Activated naive CD4-positive, alpha-beta T cell treated with anti-CD3 and anti-CD28 coated beads, Interleukin-2, amount 10 ng/mL, durations not matched to agents 7 days and 5 days (primary cell): ENCODE measurements around the gene PLCB4.

Source experiments
- CTCF ChIA-PET: fragments of 350-600 bp; sonication (Branson Sonifier 250); formaldehyde crosslinking; loops from one replicate; lab custom pipeline; 2021; ENCODE audit warnings: antibody characterized with exemption; lab: Charles Lee
- DNase-seq: peaks from one replicate; pipeline ENCODE4 v3.0.0-alpha.2; 2020
- H3K27ac Mint-ChIP-seq: one replicate; pipeline ENCODE4 v1.8.0; 2021; ENCODE audit warnings: mild to moderate bottlenecking, moderate library complexity, mixed read lengths
- H3K27me3 Mint-ChIP-seq: one replicate; pipeline ENCODE4 v1.8.0; 2021; ENCODE audit warnings: mild to moderate bottlenecking, mixed read lengths
- H3K36me3 Mint-ChIP-seq: one replicate; pipeline ENCODE4 v1.8.0; 2021; ENCODE audit warnings: mixed read lengths
- H3K4me1 Mint-ChIP-seq: one replicate; pipeline ENCODE4 v1.8.0; 2021; ENCODE audit warnings: mixed read lengths
- H3K4me3 Mint-ChIP-seq: one replicate; pipeline ENCODE4 v1.8.0; 2021; ENCODE audit warnings: mild to moderate bottlenecking, moderate library complexity, mixed read lengths
- H3K9me3 Mint-ChIP-seq: one replicate; pipeline ENCODE4 v1.8.0; 2021; ENCODE audit warnings: mixed read lengths

PLCB4 gene

GRCh38 chr20:9300534-9300933 lies 231.6 kb downstream of the PLCB4 start:
- Mint-ChIP-seq H3K27ac (no peak overlapping the region), H3K36me3 (no peaks in the 10 kb centered on the region), H3K4me1 (no peaks in the 10 kb centered on the region)

GRCh38 chr20:9301129-9302090 lies 232.5 kb downstream of the PLCB4 start:
- Mint-ChIP-seq H3K27me3 (no peaks in the 10 kb centered on the region), H3K9me3 (no peaks in the 10 kb centered on the region), H3K4me1 (no peaks in the 10 kb centered on the region), H3K4me3 (no peak overlapping the region), H3K36me3 (no peaks in the 10 kb centered on the region), H3K27ac (no peak overlapping the region)
- DNase-seq, result no peak
- CTCF ChIA-PET, result no interaction called here

More at GRCh38 chr20:9300534-9300933, 231.6 kb downstream of the PLCB4 start:
- CTCF ChIA-PET, result no interaction called here
- Mint-ChIP-seq H3K4me3 (no peak overlapping the region), H3K27me3 (no peaks in the 10 kb centered on the region), H3K9me3 (no peaks in the 10 kb centered on the region)
- DNase-seq, result no peak

DNA sequence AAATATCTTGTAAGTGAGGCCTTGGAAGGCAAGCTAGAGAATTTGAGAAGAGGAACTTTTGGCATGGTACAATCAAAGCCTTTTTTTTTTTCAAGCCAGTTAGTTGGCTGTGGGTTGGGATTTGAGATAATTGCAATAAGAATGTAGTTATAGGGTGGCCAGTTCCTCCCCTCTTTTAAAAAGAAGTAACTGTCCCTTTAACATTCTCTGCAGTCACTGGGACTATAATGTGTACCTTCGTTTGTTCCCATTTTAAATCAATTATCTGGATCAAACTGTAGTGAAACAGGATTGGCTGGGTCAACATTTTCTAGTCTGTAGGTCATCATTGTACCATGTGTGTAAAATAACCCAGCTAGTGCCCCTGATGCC lies 233.2 kb downstream of the PLCB4 start:
- no peak for DNase-seq
- peaks cover 2% of the 10 kb centered on the region for H3K9me3 Mint-ChIP-seq
- H3K27ac Mint-ChIP-seq, result no peak overlapping the region
- H3K4me1 Mint-ChIP-seq, result no peaks in the 10 kb centered on the region
- no peaks in the 10 kb centered on the region for H3K27me3 Mint-ChIP-seq
- no peak overlapping the region for H3K4me3 Mint-ChIP-seq
- no peaks in the 10 kb centered on the region for H3K36me3 Mint-ChIP-seq
- CTCF ChIA-PET, result interaction anchor here (0.8 kb wide), 1 partner anchor 393 kb away, joined by 3 read pairs; no protein-coding TSS in a partner anchor

GRCh38 chr20:9306521-9306920 lies 237.6 kb downstream of the PLCB4 start:
- H3K4me1 Mint-ChIP-seq, result no peaks in the 10 kb centered on the region
- H3K4me3 Mint-ChIP-seq, result no peak overlapping the region
- no peaks in the 10 kb centered on the region for H3K36me3 Mint-ChIP-seq
- CTCF ChIA-PET, result no interaction called here
- no peaks in the 10 kb centered on the region for H3K27me3 Mint-ChIP-seq
- peaks cover 2% of the 10 kb centered on the region for H3K9me3 Mint-ChIP-seq
- DNase-seq, result no peak
- H3K27ac Mint-ChIP-seq, result no peak overlapping the region

DNA sequence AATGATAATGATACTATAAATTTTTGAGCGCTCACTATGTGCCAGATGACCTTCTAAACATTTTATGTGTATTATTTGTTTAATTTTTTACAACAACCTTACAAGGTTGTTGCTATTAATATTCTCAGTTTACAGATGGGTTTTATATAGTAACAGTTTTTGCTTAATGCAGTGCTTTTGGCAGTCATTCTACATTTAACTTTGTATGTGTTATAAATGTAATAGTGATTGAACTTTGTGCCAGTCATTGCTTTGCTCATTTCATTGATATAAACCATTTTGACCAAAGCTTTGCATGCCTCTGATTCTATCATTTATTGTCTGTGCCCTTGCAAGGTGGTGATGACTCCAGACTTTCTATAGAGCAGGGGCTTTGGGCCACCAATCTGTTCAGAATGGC lies 239.2 kb downstream of the PLCB4 start:
- Mint-ChIP-seq H3K4me1 (no peaks in the 10 kb centered on the region), H3K27ac (no peak overlapping the region), H3K9me3 (peaks cover 2% of the 10 kb centered on the region), H3K27me3 (no peaks in the 10 kb centered on the region), H3K36me3 (no peaks in the 10 kb centered on the region), H3K4me3 (no peak overlapping the region)
- no peak for DNase-seq
- CTCF ChIA-PET, result no interaction called here

- DNase-seq, result no peak
- Mint-ChIP-seq H3K36me3 (no peaks in the 10 kb centered on the region), H3K27ac (no peak overlapping the region), H3K27me3 (no peaks in the 10 kb centered on the region), H3K4me1 (no peaks in the 10 kb centered on the region), H3K4me3 (no peak overlapping the region), H3K9me3 (peaks cover 5% of the 10 kb centered on the region)
- CTCF ChIA-PET, result no interaction called here
Measured at GRCh38 chr20:9311132-9311531, 242.2 kb downstream of the PLCB4 start.

- H3K27me3 Mint-ChIP-seq, result no peaks in the 10 kb centered on the region
- CTCF ChIA-PET, result no interaction called here
- no peaks in the 10 kb centered on the region for H3K36me3 Mint-ChIP-seq
- no peaks in the 10 kb centered on the region for H3K4me1 Mint-ChIP-seq
- no peak overlapping the region for H3K4me3 Mint-ChIP-seq
- H3K27ac Mint-ChIP-seq, result peak overlapping the region; percentile 13
- peaks cover 4% of the 10 kb centered on the region for H3K9me3 Mint-ChIP-seq
- DNase-seq, result no peak
Measured at GRCh38 chr20:9319687-9320384, 250.9 kb downstream of the PLCB4 start.

DNA sequence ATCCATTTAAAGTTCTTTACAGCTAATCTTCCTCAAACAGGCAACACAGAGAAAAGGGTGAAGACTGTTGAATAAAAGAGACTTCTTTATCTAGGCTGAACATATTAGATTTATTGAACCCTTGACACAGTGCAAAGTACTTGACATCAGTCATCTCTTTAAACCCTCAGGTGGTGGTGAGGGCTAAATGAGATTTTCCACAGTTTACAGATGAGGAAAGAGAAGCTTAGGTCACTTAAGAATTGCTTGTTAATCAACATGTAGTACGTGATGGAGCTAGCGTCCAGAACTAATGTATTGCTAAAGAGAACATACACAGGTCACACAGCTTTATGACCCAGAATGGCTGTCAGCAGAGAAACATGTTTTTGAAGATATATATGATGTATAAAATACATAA lies 252.1 kb downstream of the PLCB4 start:
- CTCF ChIA-PET, result no interaction called here
- no peaks in the 10 kb centered on the region for H3K36me3 Mint-ChIP-seq
- no peak for DNase-seq
- H3K9me3 Mint-ChIP-seq, result peaks cover 2% of the 10 kb centered on the region
- H3K27me3 Mint-ChIP-seq, result no peaks in the 10 kb centered on the region
- no peak overlapping the region for H3K27ac Mint-ChIP-seq
- no peak overlapping the region for H3K4me3 Mint-ChIP-seq
- no peaks in the 10 kb centered on the region for H3K4me1 Mint-ChIP-seq

DNA sequence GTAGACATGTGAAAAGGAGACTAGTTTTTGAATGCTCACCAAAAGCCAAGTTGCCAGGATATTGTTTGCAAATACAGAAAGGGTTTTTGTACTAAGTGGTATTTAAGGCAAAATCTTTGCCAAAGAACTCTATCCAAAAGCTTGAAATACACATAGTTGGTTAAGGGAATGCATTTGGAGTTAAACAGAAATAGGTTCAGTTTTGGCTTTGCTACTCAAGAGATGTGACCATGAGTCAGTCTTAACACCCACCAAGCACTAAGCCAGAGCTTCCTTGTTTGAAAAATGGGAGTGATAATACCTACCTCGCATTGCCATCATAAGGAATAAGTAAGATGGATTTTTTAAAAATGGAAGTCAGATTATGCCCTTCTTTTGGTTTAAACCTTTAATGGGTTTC lies 253.8 kb downstream of the PLCB4 start:
- CTCF ChIA-PET, result no interaction called here
- Mint-ChIP-seq H3K4me1 (no peaks in the 10 kb centered on the region), H3K36me3 (no peaks in the 10 kb centered on the region), H3K27me3 (no peaks in the 10 kb centered on the region), H3K27ac (no peak overlapping the region), H3K9me3 (peaks cover 2% of the 10 kb centered on the region), H3K4me3 (no peak overlapping the region)
- DNase-seq, result no peak

DNA sequence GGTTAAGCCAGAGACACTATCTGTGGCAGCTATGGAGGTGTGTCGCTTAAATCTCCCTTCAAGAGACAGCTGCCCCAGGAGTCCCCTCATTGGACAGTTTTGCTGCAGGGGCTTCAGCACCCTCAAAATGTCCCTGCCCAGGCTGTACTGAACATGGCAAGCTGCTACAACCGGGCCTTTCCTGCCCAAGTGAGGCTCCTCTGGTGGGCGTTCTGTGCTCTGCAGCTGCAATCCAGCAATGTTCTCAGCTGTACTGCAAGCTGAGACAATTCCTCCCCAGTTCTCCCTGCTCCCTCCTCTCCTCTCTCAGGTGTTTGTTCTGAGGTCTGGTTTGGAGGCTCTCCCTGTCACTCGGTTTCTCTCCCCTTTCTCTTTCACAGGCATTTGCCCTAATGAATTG lies 254.7 kb downstream of the PLCB4 start:
- no peak overlapping the region for H3K4me3 Mint-ChIP-seq
- H3K4me1 Mint-ChIP-seq, result no peaks in the 10 kb centered on the region
- no peak for DNase-seq
- peaks cover 2% of the 10 kb centered on the region for H3K9me3 Mint-ChIP-seq
- H3K36me3 Mint-ChIP-seq, result no peaks in the 10 kb centered on the region
- CTCF ChIA-PET, result no interaction called here
- H3K27me3 Mint-ChIP-seq, result no peaks in the 10 kb centered on the region
- H3K27ac Mint-ChIP-seq, result no peak overlapping the region

DNA sequence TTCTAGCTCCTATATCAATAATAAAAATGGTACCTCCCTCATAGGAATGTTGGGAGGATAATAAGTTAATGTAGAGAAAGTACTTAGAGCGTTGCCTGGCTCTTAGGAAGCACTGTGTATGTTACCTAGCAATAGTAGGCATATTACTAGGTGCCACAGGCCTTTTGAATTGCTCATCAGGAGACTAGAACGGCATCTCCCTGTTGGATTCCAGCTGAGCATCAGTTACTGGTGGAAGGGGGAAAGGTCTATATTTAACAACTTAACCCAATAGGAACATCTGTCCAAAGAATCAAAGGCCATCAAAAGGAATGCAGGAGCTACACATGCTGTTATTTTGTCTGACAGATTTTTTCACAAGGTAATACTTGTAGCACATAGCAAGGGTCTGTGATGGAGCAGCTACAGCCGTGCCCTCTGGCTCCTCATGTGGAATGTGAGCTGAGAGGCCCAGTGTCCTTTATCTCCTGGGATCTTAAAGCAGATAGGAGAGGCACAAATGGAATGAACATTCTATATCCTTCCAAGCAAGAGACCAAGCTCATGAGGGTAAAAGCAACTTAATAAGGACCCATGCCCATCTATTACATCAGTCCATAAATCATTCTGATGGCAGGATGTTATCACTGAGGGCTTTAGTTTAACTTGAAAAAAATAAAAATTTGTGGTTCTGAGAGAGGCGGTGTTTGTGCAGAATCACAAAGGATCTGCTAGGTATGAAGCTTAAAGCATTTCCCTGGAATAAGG lies 260.6 kb downstream of the PLCB4 start:
- H3K27ac Mint-ChIP-seq, result no peak overlapping the region
- no peaks in the 10 kb centered on the region for H3K9me3 Mint-ChIP-seq
- no peak for DNase-seq
- no peak overlapping the region for H3K4me3 Mint-ChIP-seq
- H3K4me1 Mint-ChIP-seq, result no peaks in the 10 kb centered on the region
- no peaks in the 10 kb centered on the region for H3K36me3 Mint-ChIP-seq
- H3K27me3 Mint-ChIP-seq, result no peaks in the 10 kb centered on the region
- CTCF ChIA-PET, result no interaction called here

- DNase-seq, result no peak
- H3K27me3 Mint-ChIP-seq, result no peaks in the 10 kb centered on the region
- no peaks in the 10 kb centered on the region for H3K9me3 Mint-ChIP-seq
- CTCF ChIA-PET, result no interaction called here
- H3K4me3 Mint-ChIP-seq, result no peak overlapping the region
- no peak overlapping the region for H3K27ac Mint-ChIP-seq
- H3K36me3 Mint-ChIP-seq, result no peaks in the 10 kb centered on the region
- no peaks in the 10 kb centered on the region for H3K4me1 Mint-ChIP-seq
Measured at GRCh38 chr20:9330151-9330550, 261.3 kb downstream of the PLCB4 start.

- no peak overlapping the region for H3K4me3 Mint-ChIP-seq
- H3K9me3 Mint-ChIP-seq, result no peaks in the 10 kb centered on the region
- CTCF ChIA-PET, result no interaction called here
- no peaks in the 10 kb centered on the region for H3K36me3 Mint-ChIP-seq
- no peaks in the 10 kb centered on the region for H3K4me1 Mint-ChIP-seq
- DNase-seq, result no peak
- no peak overlapping the region for H3K27ac Mint-ChIP-seq
- no peaks in the 10 kb centered on the region for H3K27me3 Mint-ChIP-seq
Measured at GRCh38 chr20:9331707-9332435, 263.0 kb downstream of the PLCB4 start.
